ENCODE measurements around the gene CTNND1. TPM values are rescaled to one million over a fixed set of nuclear protein-coding genes. Genes with fewer than 3 reads are reported as not detected.

Gene CTNND1
- total RNA-seq, 1 donor from 2014 or later = 181 TPM

GRCh38 chr11:57771365-57771764 lies 9.8 kb downstream of the CTNND1 start:
- Mint-ChIP-seq H3K9me3 (ENCODE audit: unreplicated experiment) (no peaks in the 10 kb centered on the region), H3K4me3 (ENCODE audit: unreplicated experiment) (no peak overlapping the region)
- no peak for TF ChIP-seq CTCF (IDR thresholded peaks at IDR 0.05)

GRCh38 chr11:57772562-57772961 lies 11.0 kb downstream of the CTNND1 start:
- no peak for TF ChIP-seq CTCF (IDR thresholded peaks at IDR 0.05)
- Mint-ChIP-seq H3K27ac (ENCODE audit: unreplicated experiment) (peak overlapping the region; percentile 51), H3K27me3 (ENCODE audit: unreplicated experiment) (no peaks in the 10 kb centered on the region), H3K4me1 (ENCODE audit: unreplicated experiment) (peaks cover 66% of the 10 kb centered on the region), H3K36me3 (ENCODE audit: unreplicated experiment) (peaks cover 11% of the 10 kb centered on the region), H3K9me3 (ENCODE audit: unreplicated experiment) (no peaks in the 10 kb centered on the region), H3K4me3 (ENCODE audit: unreplicated experiment) (no peak overlapping the region)
- DNase-seq (ENCODE audit: extremely low spot score, unreplicated experiment) = no peak

More at GRCh38 chr11:57771365-57771764, 9.8 kb downstream of the CTNND1 start:
- Mint-ChIP-seq H3K36me3 (ENCODE audit: unreplicated experiment) (peaks cover 20% of the 10 kb centered on the region), H3K27ac (ENCODE audit: unreplicated experiment) (no peak overlapping the region), H3K27me3 (ENCODE audit: unreplicated experiment) (no peaks in the 10 kb centered on the region), H3K4me1 (ENCODE audit: unreplicated experiment) (peaks cover 61% of the 10 kb centered on the region)
- no peak for DNase-seq (ENCODE audit: extremely low spot score, unreplicated experiment)

- no peak overlapping the region for H3K4me3 Mint-ChIP-seq (ENCODE audit: unreplicated experiment)
- H3K36me3 Mint-ChIP-seq (ENCODE audit: unreplicated experiment) = peaks cover 11% of the 10 kb centered on the region
- no peaks in the 10 kb centered on the region for H3K9me3 Mint-ChIP-seq (ENCODE audit: unreplicated experiment)
- peaks cover 70% of the 10 kb centered on the region for H3K4me1 Mint-ChIP-seq (ENCODE audit: unreplicated experiment)
- H3K27ac Mint-ChIP-seq (ENCODE audit: unreplicated experiment) = peak overlapping the region; percentile 51
- TF ChIP-seq CTCF (IDR thresholded peaks at IDR 0.05) = no peak
- no peaks in the 10 kb centered on the region for H3K27me3 Mint-ChIP-seq (ENCODE audit: unreplicated experiment)
- DNase-seq (ENCODE audit: extremely low spot score, unreplicated experiment) = no peak
These were observed 11.5 kb downstream of the CTNND1 start for GRCh38 chr11:57773026-57773598.

GRCh38 chr11:57775491-57775890 lies 13.9 kb downstream of the CTNND1 start:
- H3K27ac Mint-ChIP-seq (ENCODE audit: unreplicated experiment) = peak overlapping the region; percentile 95
- peak overlapping the region; percentile 35 for H3K4me3 Mint-ChIP-seq (ENCODE audit: unreplicated experiment)
- no peaks in the 10 kb centered on the region for H3K9me3 Mint-ChIP-seq (ENCODE audit: unreplicated experiment)
- no peak for TF ChIP-seq CTCF (IDR thresholded peaks at IDR 0.05)
- no peak for DNase-seq (ENCODE audit: extremely low spot score, unreplicated experiment)
- H3K4me1 Mint-ChIP-seq (ENCODE audit: unreplicated experiment) = peaks cover 87% of the 10 kb centered on the region
- no peaks in the 10 kb centered on the region for H3K27me3 Mint-ChIP-seq (ENCODE audit: unreplicated experiment)
- H3K36me3 Mint-ChIP-seq (ENCODE audit: unreplicated experiment) = peaks cover 5% of the 10 kb centered on the region

- peaks cover 5% of the 10 kb centered on the region for H3K36me3 Mint-ChIP-seq (ENCODE audit: unreplicated experiment)
- no peaks in the 10 kb centered on the region for H3K9me3 Mint-ChIP-seq (ENCODE audit: unreplicated experiment)
- H3K4me3 Mint-ChIP-seq (ENCODE audit: unreplicated experiment) = peak overlapping the region; percentile 35
- H3K27ac Mint-ChIP-seq (ENCODE audit: unreplicated experiment) = peak overlapping the region; percentile 95
- no peak for TF ChIP-seq CTCF (IDR thresholded peaks at IDR 0.05)
- DNase-seq (ENCODE audit: extremely low spot score, unreplicated experiment) = no peak
- H3K27me3 Mint-ChIP-seq (ENCODE audit: unreplicated experiment) = no peaks in the 10 kb centered on the region
- H3K4me1 Mint-ChIP-seq (ENCODE audit: unreplicated experiment) = peaks cover 90% of the 10 kb centered on the region
These were observed 14.5 kb downstream of the CTNND1 start for GRCh38 chr11:57776031-57776521.
